OCI-LY7 (cell line): ENCODE results near the gene ZNF516. TPM values are rescaled to one million over a fixed set of nuclear protein-coding genes. Genes with fewer than 3 reads are reported as not detected.

Source experiments
- BruUV-seq: library from RNA; stranded (reverse); fragments of 400-500 nt; replicated peaks from 2 replicates; lab custom pipeline; 2021; lab: Mats Ljungman, UMichigan
- CTCF ChIA-PET: fragments of 300-600 bp; sonication (Branson Sonifier 250); formaldehyde crosslinking; loops from one replicate; lab custom pipeline; 2022; ENCODE audit warnings: antibody characterized with exemption; ENCODE audit not compliant: unreplicated experiment; lab: Charles Lee
- POLR2A ChIA-PET: fragments of 300-600 bp; sonication (Branson Sonifier 250); formaldehyde crosslinking; loops from one replicate; lab custom pipeline; 2022; ENCODE audit warnings: antibody characterized with exemption; lab: Charles Lee
- DNase-seq: peaks from one replicate; pipeline ENCODE4 v3.0.0-alpha.2; 2015; ENCODE audit warnings: low spot score
- H2AFZ ChIP-seq: fragments of 200-600 bp; sonication (generic), shearing (Covaris generic); 2 replicates; pipeline ENCODE4 v1.6.1; 2014; ENCODE audit warnings: mild to moderate bottlenecking, antibody characterized with exemption, low read length, moderate library complexity
- H3K27ac ChIP-seq: fragments of 200-600 bp; sonication (generic); 2 replicates; pipeline ENCODE4 v1.5.1; 2014; ENCODE audit warnings: mixed run types, low read depth, mild to moderate bottlenecking, moderate library complexity, low read length, inconsistent platforms; ENCODE audit not compliant: poor library complexity, severe bottlenecking
- H3K36me3 ChIP-seq: fragments of 200-600 bp; sonication (generic); 2 replicates; pipeline ENCODE4 v1.6.1; 2014; ENCODE audit warnings: mild to moderate bottlenecking, antibody characterized with exemption, low read length, moderate library complexity, mixed read lengths; ENCODE audit not compliant: insufficient read depth
- H3K4me1 ChIP-seq: fragments of 200-600 bp; sonication (generic); 2 replicates; pipeline ENCODE4 v1.5.1; 2014; ENCODE audit warnings: mild to moderate bottlenecking, low read length; ENCODE audit not compliant: insufficient read depth, poor library complexity, severe bottlenecking
- H3K4me2 ChIP-seq: fragments of 200-600 bp; sonication (generic); 2 replicates; pipeline ENCODE4 v1.6.1; 2014; ENCODE audit warnings: mild to moderate bottlenecking, low read length
- H3K4me3 ChIP-seq: fragments of 200-600 bp; sonication (generic); 2 replicates; pipeline ENCODE4 v1.5.1; 2014; ENCODE audit warnings: mild to moderate bottlenecking, low read depth, low read length; ENCODE audit not compliant: poor library complexity, severe bottlenecking
- H3K79me2 ChIP-seq: fragments of 200-600 bp; sonication (generic); 2 replicates; pipeline ENCODE4 v1.6.1; 2016; ENCODE audit warnings: low read depth, mild to moderate bottlenecking, low read length, moderate library complexity, mixed read lengths; ENCODE audit not compliant: insufficient read depth
- H3K9me2 ChIP-seq: fragments of 200-600 bp; sonication (generic); 2 replicates; pipeline ENCODE4 v1.6.1; 2016; ENCODE audit warnings: mild to moderate bottlenecking, low read length, mixed read lengths; ENCODE audit not compliant: insufficient read depth
- H3K9me3 ChIP-seq: fragments of 200-600 bp; sonication (generic); 2 replicates; pipeline ENCODE4 v1.6.1; 2014; ENCODE audit warnings: mild to moderate bottlenecking, mixed run types, low read length, mixed read lengths
- H4K20me1 ChIP-seq: fragments of 200-600 bp; sonication (generic); 2 replicates; pipeline ENCODE4 v1.6.1; 2014; ENCODE audit warnings: mild to moderate bottlenecking, antibody characterized with exemption, low read length, moderate library complexity, mixed read lengths; ENCODE audit not compliant: insufficient read depth
- CTCF ChIP-seq: fragments of 200-600 bp; sonication (generic); conservative IDR thresholded peaks from 2 replicates; pipeline ENCODE4 v1.5.1; 2014; ENCODE audit warnings: mild to moderate bottlenecking, antibody characterized with exemption, low read length, moderate library complexity, mixed read lengths
- EZH2phosphoT487 ChIP-seq: fragments of 200-600 bp; sonication (generic); IDR thresholded peaks from 2 replicates; pipeline ENCODE4 v1.6.1; 2018; ENCODE audit warnings: low read depth, borderline replicate concordance, mild to moderate bottlenecking, mixed run types, antibody characterized with exemption, low read length, moderate library complexity, mixed read lengths
- intact Hi-C: fragments of 100-400 bp; cut with micrococcal nuclease; formaldehyde crosslinking; loops from one replicate; pipeline ENCODE4 v1.10.0; 2022; ENCODE audit not compliant: unreplicated experiment
- total RNA-seq, 2 experiments: library from RNA; depleted of rRNA in 1 of 2; stranded (reverse); fragments of >200 nt in 1 of 2; shearing (Covaris generic) in 1 of 2; gene quantifications; 2 replicates each; pipeline ENCODE4 v1.2.3, GENCODE V29; 2014 to 2022

ZNF516 gene
- total RNA-seq, 2 experiments from 2014 or later, result 16.2 to 32.3 TPM

GRCh38 chr18:76390452-76391035, 104.5 kb downstream of the ZNF516 start:
- POLR2A ChIA-PET, result no interaction called here
- CTCF ChIA-PET, result no interaction called here
- H3K4me2 ChIP-seq, result no peak overlapping the region

GRCh38 chr18:76389716-76390115, 105.3 kb downstream of the ZNF516 start:
- H3K27ac ChIP-seq, result no peak overlapping the region
- TF ChIP-seq EZH2phosphoT487, result no peak
- TF ChIP-seq CTCF, result no peak
- no peaks in the 10 kb centered on the region for H3K79me2 ChIP-seq
- ChIA-PET POLR2A (no interaction called here), CTCF (no interaction called here)
- H3K36me3 ChIP-seq, result no peaks in the 10 kb centered on the region; the same call in 1 of the 2 replicates
- no peak overlapping the region for H3K4me2 ChIP-seq
- no peaks in the 10 kb centered on the region for H3K4me1 ChIP-seq
- no TSS peak for BruUV-seq
- no peak overlapping the region for H3K4me3 ChIP-seq
- no peaks in the 10 kb centered on the region for H3K9me3 ChIP-seq
- no peak overlapping the region for H2AFZ ChIP-seq
- no peaks in the 10 kb centered on the region for H3K9me2 ChIP-seq
- DNase-seq, result no peak
- intact Hi-C loops, result no loop called here
- no peaks in the 10 kb centered on the region for H4K20me1 ChIP-seq

More at GRCh38 chr18:76390452-76391035, 104.5 kb downstream of the ZNF516 start:
- Histone ChIP-seq H3K9me2 (no peaks in the 10 kb centered on the region), H3K79me2 (no peaks in the 10 kb centered on the region), H3K4me3 (no peak overlapping the region), H3K27ac (no peak overlapping the region), H2AFZ (no peak overlapping the region), H3K4me1 (no peaks in the 10 kb centered on the region), H3K9me3 (no peaks in the 10 kb centered on the region), H3K36me3 (peaks cover 5% of the 10 kb centered on the region; the same call in 1 of the 2 replicates), H4K20me1 (no peaks in the 10 kb centered on the region)
- no peak for TF ChIP-seq CTCF
- TF ChIP-seq EZH2phosphoT487, result no peak
- no peak for DNase-seq
- intact Hi-C loops, result no loop called here
- no TSS peak for BruUV-seq

GRCh38 chr18:76388891-76389423, 106.1 kb downstream of the ZNF516 start:
- Histone ChIP-seq H3K9me3 (no peaks in the 10 kb centered on the region), H3K4me2 (no peak overlapping the region), H3K79me2 (no peaks in the 10 kb centered on the region), H3K27ac (no peak overlapping the region), H3K4me1 (no peaks in the 10 kb centered on the region), H3K9me2 (no peaks in the 10 kb centered on the region), H3K4me3 (no peak overlapping the region), H4K20me1 (no peaks in the 10 kb centered on the region), H3K36me3 (no peaks in the 10 kb centered on the region; the same call in 1 of the 2 replicates), H2AFZ (no peak overlapping the region)
- CTCF ChIA-PET, result no interaction called here
- intact Hi-C loops, result no loop called here
- no peak for TF ChIP-seq EZH2phosphoT487
- no peak for TF ChIP-seq CTCF
- POLR2A ChIA-PET, result no interaction called here
- no TSS peak for BruUV-seq
- no peak for DNase-seq
